ENCODE data around the gene ARHGAP20. TPM values are rescaled to one million over a fixed set of nuclear protein-coding genes. Genes with fewer than 3 reads are reported as not detected.

The ARHGAP20 gene
- total RNA-seq, 1 experiment from 2014 or later, result 0.04 TPM

DNA sequence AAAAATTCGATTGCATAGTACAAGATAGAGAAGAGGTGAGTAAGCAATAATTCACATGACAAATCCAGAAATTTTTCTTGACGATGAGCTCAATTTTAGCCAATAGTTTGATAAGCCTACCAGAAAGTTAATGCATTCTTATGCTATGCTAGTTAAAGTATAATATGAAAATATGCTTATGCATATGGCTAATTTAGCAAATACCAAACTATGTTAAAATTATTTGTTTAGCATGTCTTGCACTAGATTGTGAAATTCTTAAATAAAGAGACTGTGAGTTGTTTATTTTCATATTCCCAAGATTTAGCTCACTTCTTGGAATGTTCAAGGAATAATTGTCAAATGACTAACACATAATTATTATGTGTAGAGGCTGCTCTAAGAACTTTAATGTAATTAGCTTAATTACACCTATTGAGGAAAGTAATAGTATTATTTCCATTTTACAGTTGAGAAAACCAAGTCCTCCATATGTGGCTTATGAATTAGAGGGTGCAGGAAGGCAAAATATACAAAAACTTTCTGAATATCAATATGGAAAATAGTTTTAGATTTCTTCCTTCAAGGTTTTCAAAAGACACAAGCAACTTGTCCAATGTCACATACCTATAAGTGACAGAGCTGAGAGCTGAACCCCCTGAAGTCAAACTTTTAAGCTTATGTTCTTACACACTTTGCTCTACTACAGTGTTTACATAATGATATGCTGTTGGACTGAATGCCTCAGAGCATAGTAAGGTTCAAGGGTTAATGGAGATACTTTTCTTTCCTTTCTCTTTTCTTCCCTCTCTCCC is 45.9 kb upstream of the ARHGAP20 start:
- H2BK120ac ChIP-seq (ENCODE audit: low read depth, low read length, poor library complexity, severe bottlenecking), result no peak overlapping the region
- no peak overlapping the region for H4K91ac ChIP-seq (ENCODE audit: insufficient read length, low read depth, low read length)
- H3K4me3 Mint-ChIP-seq, result no peak overlapping the region
- no peak overlapping the region for H3K4ac ChIP-seq (ENCODE audit: low read depth, low read length)
- H3K18ac ChIP-seq (ENCODE audit: insufficient read length, low read depth, low read length), result no peak overlapping the region
- H3K27me3 ChIP-seq (ENCODE audit: insufficient read depth, low read length), result no peaks in the 10 kb centered on the region
- peaks cover 1 to 6% of the 10 kb centered on the region in 2 experiments for H3K4me1 Mint-ChIP-seq
- no peaks in the 10 kb centered on the region for H3K36me3 Mint-ChIP-seq (ENCODE audit: insufficient read depth in 1 of 3, low read depth in 3 of 3)
- H3K9me3 ChIP-seq (ENCODE audit: control insufficient read depth, low read depth, low read length), result no peaks in the 10 kb centered on the region
- H3K27ac ChIP-seq (ENCODE audit: insufficient read length, low read depth, low read length), result no peak overlapping the region
- TF ChIP-seq, protein P1, sequence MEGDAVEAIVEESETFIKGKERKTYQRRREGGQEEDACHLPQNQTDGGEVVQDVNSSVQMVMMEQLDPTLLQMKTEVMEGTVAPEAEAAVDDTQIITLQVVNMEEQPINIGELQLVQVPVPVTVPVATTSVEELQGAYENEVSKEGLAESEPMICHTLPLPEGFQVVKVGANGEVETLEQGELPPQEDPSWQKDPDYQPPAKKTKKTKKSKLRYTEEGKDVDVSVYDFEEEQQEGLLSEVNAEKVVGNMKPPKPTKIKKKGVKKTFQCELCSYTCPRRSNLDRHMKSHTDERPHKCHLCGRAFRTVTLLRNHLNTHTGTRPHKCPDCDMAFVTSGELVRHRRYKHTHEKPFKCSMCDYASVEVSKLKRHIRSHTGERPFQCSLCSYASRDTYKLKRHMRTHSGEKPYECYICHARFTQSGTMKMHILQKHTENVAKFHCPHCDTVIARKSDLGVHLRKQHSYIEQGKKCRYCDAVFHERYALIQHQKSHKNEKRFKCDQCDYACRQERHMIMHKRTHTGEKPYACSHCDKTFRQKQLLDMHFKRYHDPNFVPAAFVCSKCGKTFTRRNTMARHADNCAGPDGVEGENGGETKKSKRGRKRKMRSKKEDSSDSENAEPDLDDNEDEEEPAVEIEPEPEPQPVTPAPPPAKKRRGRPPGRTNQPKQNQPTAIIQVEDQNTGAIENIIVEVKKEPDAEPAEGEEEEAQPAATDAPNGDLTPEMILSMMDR (conservative IDR thresholded peaks at IDR 0.05), result no peak
- H4K5ac ChIP-seq (ENCODE audit: insufficient read length, low read depth, low read length), result no peak overlapping the region
- no peaks in the 10 kb centered on the region for H3K79me2 ChIP-seq (ENCODE audit: insufficient read depth, low read length)
- H2BK15ac ChIP-seq (ENCODE audit: low read depth, low read length), result no peak overlapping the region
- H3K23me2 ChIP-seq (ENCODE audit: insufficient read length, low read depth, low read length, poor library complexity, severe bottlenecking), result no peaks in the 10 kb centered on the region
- H3K14ac ChIP-seq (ENCODE audit: insufficient read depth, low read length), result no peak overlapping the region
- no peak overlapping the region for H2BK5ac ChIP-seq (ENCODE audit: insufficient read length, low read length)
- H2BK12ac ChIP-seq (ENCODE audit: insufficient read length, low read depth, low read length), result no peak overlapping the region
- H3K23ac ChIP-seq (ENCODE audit: insufficient read length, low read depth, low read length), result no peak overlapping the region
- H3K56ac ChIP-seq (ENCODE audit: insufficient read length, low read depth, low read length), result no peak overlapping the region
- H3K9me3 Mint-ChIP-seq, result peaks cover 1 to 4% of the 10 kb centered on the region in 2 experiments; a peak in 3 of 5 replicates
- H2AK5ac ChIP-seq (ENCODE audit: insufficient read length, low read length), result no peak overlapping the region
- WGBS (ENCODE audit: extremely low coverage, insufficient read length, low lambda C conversion rate), result no CpG with 5 or more reads among the region's 2 CpGs
- no peak for DNase-seq
- no peak overlapping the region for H4K8ac ChIP-seq (replicated peaks; ENCODE audit: insufficient read length, low read depth, low read length)
- no peak overlapping the region for H2BK20ac ChIP-seq (ENCODE audit: low read depth, low read length, poor library complexity, severe bottlenecking)
- H2AFZ ChIP-seq (ENCODE audit: low read length), result no peak overlapping the region
- H3K27me3 Mint-ChIP-seq (ENCODE audit: low read depth), result peaks cover 3% of the 10 kb centered on the region
- H3K27ac Mint-ChIP-seq, result no peak overlapping the region
- H3K79me1 ChIP-seq (ENCODE audit: insufficient read depth, low read depth, low read length, poor library complexity, severe bottlenecking), result no peaks in the 10 kb centered on the region
- H4K20me1 ChIP-seq (ENCODE audit: control insufficient read depth, insufficient read depth, insufficient read length), result no peaks in the 10 kb centered on the region
- no peak overlapping the region for H3K4me2 ChIP-seq (ENCODE audit: insufficient read depth, insufficient read length, low read length)
- H3T11ph ChIP-seq (ENCODE audit: low read length), result no peak overlapping the region
- H3K9ac ChIP-seq (ENCODE audit: extremely low read depth, insufficient read length, low read length), result no peak overlapping the region
- 0 out of 2 replicates have a peak, but pooled peaks cover under 1% of the 10 kb centered on the region for H3K4me1 ChIP-seq (ENCODE audit: insufficient read depth, low read length)

Measured in H9 (cell line).